ENCODE results near the gene SYNC. TPM values are rescaled to one million over a fixed set of nuclear protein-coding genes. Genes with fewer than 3 reads are reported as not detected.

The SYNC gene
- total RNA-seq (2014; rRNA removed; shearing (Covaris generic)): 6.5 and 7.9 TPM in 2 replicates

- in situ Hi-C loops (cut with HindIII; ENCODE audit: low sequenced_read_pairs): no loop called here
Measured at GRCh38 chr1:32702599-32703478, at the start of gene SYNC. Gene SYNC, minus strand, starts transcription at chr1:32702770. Its CDS starts 110 bp downstream, at chr1:32702660.

GRCh38 chr1:32749771-32750170 lies 47.2 kb upstream of the SYNC start:
- in situ Hi-C loops (cut with HindIII; ENCODE audit: low sequenced_read_pairs): no loop called here
- DNase-seq (ENCODE audit: low spot score): no peak

More at GRCh38 chr1:32702599-32703478, at the start of gene SYNC:
- DNase-seq (ENCODE audit: low spot score): no peak

GRCh38 chr1:32749332-32749731 lies 46.8 kb upstream of the SYNC start:
- no peak for DNase-seq (ENCODE audit: low spot score)
- in situ Hi-C loops (cut with HindIII; ENCODE audit: low sequenced_read_pairs): no loop called here

GRCh38 chr1:32748926-32749325 lies 46.4 kb upstream of the SYNC start:
- in situ Hi-C loops (cut with HindIII; ENCODE audit: low sequenced_read_pairs): no loop called here
- no peak for DNase-seq (ENCODE audit: low spot score)

GRCh38 chr1:32748348-32748747 lies 45.8 kb upstream of the SYNC start:
- in situ Hi-C loops (cut with HindIII; ENCODE audit: low sequenced_read_pairs): no loop called here
- DNase-seq (ENCODE audit: low spot score): no peak

- in situ Hi-C loops (cut with HindIII; ENCODE audit: low sequenced_read_pairs): no loop called here
- no peak for DNase-seq (ENCODE audit: low spot score)
Measured at GRCh38 chr1:32746130-32746529, 43.6 kb upstream of the SYNC start.

GRCh38 chr1:32744071-32744425 lies 41.5 kb upstream of the SYNC start:
- DNase-seq (ENCODE audit: low spot score): no peak
- in situ Hi-C loops (cut with HindIII; ENCODE audit: low sequenced_read_pairs): no loop called here

GRCh38 chr1:32743380-32744070 lies 41.0 kb upstream of the SYNC start:
- no peak for DNase-seq (ENCODE audit: low spot score)
- in situ Hi-C loops (cut with HindIII; ENCODE audit: low sequenced_read_pairs): no loop called here

- DNase-seq (ENCODE audit: low spot score): no peak
- in situ Hi-C loops (cut with HindIII; ENCODE audit: low sequenced_read_pairs): no loop called here
Measured at GRCh38 chr1:32742956-32743355, 40.4 kb upstream of the SYNC start.

GRCh38 chr1:32742199-32742947 lies 39.8 kb upstream of the SYNC start:
- in situ Hi-C loops (cut with HindIII; ENCODE audit: low sequenced_read_pairs): no loop called here
- DNase-seq (ENCODE audit: low spot score): no peak

GRCh38 chr1:32741413-32742198 lies 39.0 kb upstream of the SYNC start:
- in situ Hi-C loops (cut with HindIII; ENCODE audit: low sequenced_read_pairs): no loop called here
- no peak for DNase-seq (ENCODE audit: low spot score)

- in situ Hi-C loops (cut with HindIII; ENCODE audit: low sequenced_read_pairs): no loop called here
- no peak for DNase-seq (ENCODE audit: low spot score)
Measured at GRCh38 chr1:32741059-32741412, 38.5 kb upstream of the SYNC start.

- in situ Hi-C loops (cut with HindIII; ENCODE audit: low sequenced_read_pairs): no loop called here
- no peak for DNase-seq (ENCODE audit: low spot score)
Measured at GRCh38 chr1:32736812-32737791, 34.5 kb upstream of the SYNC start.

- no peak for DNase-seq (ENCODE audit: low spot score)
- in situ Hi-C loops (cut with HindIII; ENCODE audit: low sequenced_read_pairs): no loop called here
Measured at GRCh38 chr1:32733582-32734321, 31.2 kb upstream of the SYNC start.

GRCh38 chr1:32729254-32730046 lies 26.9 kb upstream of the SYNC start:
- in situ Hi-C loops (cut with HindIII; ENCODE audit: low sequenced_read_pairs): no loop called here
- no peak for DNase-seq (ENCODE audit: low spot score)

- in situ Hi-C loops (cut with HindIII; ENCODE audit: low sequenced_read_pairs): no loop called here
Measured at GRCh38 chr1:32728413-32729077, 26.0 kb upstream of the SYNC start.

More at GRCh38 chr1:32728413-32729077, 26.0 kb upstream of the SYNC start:
- DNase-seq (ENCODE audit: low spot score): no peak
